HFFc6 (cell line): Measurements from ENCODE around the gene GLB1L3. TPM values are rescaled to one million over a fixed set of nuclear protein-coding genes. Genes with fewer than 3 reads are reported as not detected.
"Not testable (repeated sequence)": the region's sequence is repeated elsewhere in the genome, so short reads cannot be mapped to it uniquely, and the experiment has no call there.

Source experiments
- DNase-seq: peaks from one replicate; pipeline ENCODE4 v3.0.0-alpha.2; 2018
- H3K27ac Mint-ChIP-seq: 2 replicates; pipeline ENCODE4 v1.8.0; 2020; ENCODE audit warnings: mild to moderate bottlenecking, mixed read lengths
- H3K27me3 Mint-ChIP-seq: 2 replicates; pipeline ENCODE4 v1.8.0; 2021; ENCODE audit warnings: mild to moderate bottlenecking, moderate library complexity, mixed read lengths; ENCODE audit not compliant: insufficient read depth
- H3K36me3 Mint-ChIP-seq: 2 replicates; pipeline ENCODE4 v1.8.0; 2021; ENCODE audit warnings: low read depth, mixed read lengths
- H3K4me1 Mint-ChIP-seq: 2 replicates; pipeline ENCODE4 v1.8.0; 2020; ENCODE audit warnings: low read depth, mixed read lengths
- H3K4me3 Mint-ChIP-seq: 2 replicates; pipeline ENCODE4 v1.8.0; 2020; ENCODE audit warnings: mild to moderate bottlenecking, moderate library complexity, mixed read lengths
- H3K9me3 Mint-ChIP-seq: 2 replicates; pipeline ENCODE4 v1.8.0; 2020; ENCODE audit warnings: mild to moderate bottlenecking, mixed read lengths
- CTCF ChIP-seq: fragments of 200-600 bp; sonication (generic); IDR thresholded peaks from 2 replicates; pipeline ENCODE4 v1.5.0; 2021; ENCODE audit warnings: antibody characterized with exemption, mild to moderate bottlenecking
- total RNA-seq, 6 experiments: library from RNA; stranded (reverse); fragmentation: NEBNext Ultra II Directional; extraction: Animal tissue kit (Norgen Biotek cat#: 25700); gene quantifications; 2 replicates in 1 of 6; 3 replicates in 5 of 6; pipeline ENCODE4 v1.2.3, GENCODE V29; 2021

Gene GLB1L3
- total RNA-seq, 6 experiments from 2014 or later: not detected

GRCh38 chr11:134313821-134314607 is 37.8 kb downstream of the GLB1L3 start:
- no peak overlapping the region for H3K4me3 Mint-ChIP-seq
- peaks cover 27% of the 10 kb centered on the region for H3K9me3 Mint-ChIP-seq
- H3K27me3 Mint-ChIP-seq: no peaks in the 10 kb centered on the region; the same call in 1 of the 2 replicates
- no peak overlapping the region for H3K27ac Mint-ChIP-seq
- no peak for DNase-seq
- no peaks in the 10 kb centered on the region for H3K4me1 Mint-ChIP-seq
- no peak for TF ChIP-seq CTCF
- no peaks in the 10 kb centered on the region for H3K36me3 Mint-ChIP-seq

GRCh38 chr11:134317103-134317502 is 40.9 kb downstream of the GLB1L3 start:
- Mint-ChIP-seq H3K4me3 (no peak overlapping the region), H3K36me3 (no peaks in the 10 kb centered on the region), H3K27ac (no peak overlapping the region), H3K4me1 (no peaks in the 10 kb centered on the region), H3K9me3 (peaks cover 37% of the 10 kb centered on the region), H3K27me3 (no peaks in the 10 kb centered on the region; the same call in 1 of the 2 replicates)
- TF ChIP-seq CTCF: no peak
- no peak for DNase-seq

GRCh38 chr11:134321373-134321772 is 45.2 kb downstream of the GLB1L3 start:
- not testable (repeated sequence) for H3K27me3 Mint-ChIP-seq, DNase-seq, H3K27ac Mint-ChIP-seq, H3K4me1 Mint-ChIP-seq, H3K4me3 Mint-ChIP-seq, H3K36me3 Mint-ChIP-seq
- H3K9me3 Mint-ChIP-seq: peaks cover 36% of the 10 kb centered on the region; the same call in 1 of the 2 replicates

GRCh38 chr11:134322553-134322952 is 46.4 kb downstream of the GLB1L3 start:
- Mint-ChIP-seq H3K27ac (no peak overlapping the region), H3K36me3 (peaks cover 3% of the 10 kb centered on the region; the same call in 1 of the 2 replicates), H3K27me3 (no peaks in the 10 kb centered on the region), H3K4me3 (no peak overlapping the region), H3K9me3 (peaks cover 35% of the 10 kb centered on the region), H3K4me1 (no peaks in the 10 kb centered on the region)
- DNase-seq: no peak
- TF ChIP-seq CTCF: no peak

GRCh38 chr11:134328433-134328832 is 52.3 kb downstream of the GLB1L3 start:
- no peaks in the 10 kb centered on the region for H3K4me1 Mint-ChIP-seq
- peaks cover 4% of the 10 kb centered on the region for H3K27me3 Mint-ChIP-seq
- H3K9me3 Mint-ChIP-seq: peaks cover 28% of the 10 kb centered on the region
- DNase-seq: no peak
- H3K4me3 Mint-ChIP-seq: no peak overlapping the region
- TF ChIP-seq CTCF: no peak
- H3K36me3 Mint-ChIP-seq: peaks cover 4% of the 10 kb centered on the region; the same call in 1 of the 2 replicates
- no peak overlapping the region for H3K27ac Mint-ChIP-seq

GRCh38 chr11:134330611-134331353 is 54.6 kb downstream of the GLB1L3 start:
- Mint-ChIP-seq H3K4me1 (no peaks in the 10 kb centered on the region), H3K4me3 (no peak overlapping the region), H3K36me3 (peaks cover 4% of the 10 kb centered on the region; the same call in 1 of the 2 replicates), H3K27ac (no peak overlapping the region), H3K27me3 (peaks cover 4% of the 10 kb centered on the region), H3K9me3 (peaks cover 28% of the 10 kb centered on the region)
- no peak for TF ChIP-seq CTCF
- DNase-seq: no peak
